Lower leg skin (tissue), 4 donors: ENCODE measurements around the gene ELMO3. TPM values are rescaled to one million over a fixed set of nuclear protein-coding genes. Genes with fewer than 3 reads are reported as not detected.

Experiments used
- DNase-seq, 2 donors: peaks; one replicate each; pipeline ENCODE4 v3.0.0-alpha.2; 2019; ENCODE audit warnings: low spot score in 2 of 2
- H3K4me3 ChIP-seq: fragments of 200-600 bp; sonication (generic); 2 replicates; pipeline ENCODE4 v1.5.1; 2017; ENCODE audit warnings: mild to moderate bottlenecking, low read depth; ENCODE audit not compliant: poor library complexity, severe bottlenecking
- CTCF ChIP-seq, 3 donors: fragments of 450-650 bp; IDR thresholded peaks; one replicate each; pipeline ENCODE4 v1.5.1; 2016; ENCODE audit warnings: antibody characterized with exemption in 3 of 3, mild to moderate bottlenecking in 3 of 3, moderate library complexity in 2 of 3
- POLR2A ChIP-seq, 2 donors: fragments of 450-650 bp; IDR thresholded peaks; one replicate each; pipeline ENCODE4 v1.6.1; 2016 to 2017; ENCODE audit warnings: antibody characterized with exemption in 2 of 2, mild to moderate bottlenecking in 1 of 2, moderate library complexity in 1 of 2
- WGBS, 2 donors: methylation state at CpG; one replicate each; pipeline ENCODE4 v1.1.5; 2018; 5-methylcytosine and 5-hydroxymethylcytosine counted together
- intact Hi-C: fragments of 100-400 bp; cut with DNase I; formaldehyde crosslinking; loops from one replicate; pipeline ENCODE4 v1.15.0; 2023; ENCODE audit warnings: low total_unique reads
- total RNA-seq, 4 donors: library from RNA; depleted of rRNA; stranded (reverse); fragments of >200 nt; gene quantifications; one replicate each; pipeline ENCODE4 v1.1.0, GENCODE V29; 2016

The ELMO3 gene
- total RNA-seq, 4 donors from 2014 or later, result 37.2 to 62.2 (median 51.6) TPM

- intact Hi-C loops, result no loop called here
- no peak overlapping the region for H3K4me3 ChIP-seq
- TF ChIP-seq POLR2A (IDR thresholded peaks at IDR 0.05) (no peak), CTCF (IDR thresholded peaks at IDR 0.05) (no peak)
- no peak for DNase-seq
- 69% methylated on average over 17 of the region's 17 CpGs for WGBS, 2 donors
Observed at GRCh38 chr16:67235816-67236562, 37.1 kb downstream of the ELMO3 start.

GRCh38 chr16:67236563-67237395 is 37.8 kb downstream of the ELMO3 start:
- TF ChIP-seq CTCF (IDR thresholded peaks at IDR 0.05), result no peak
- TF ChIP-seq POLR2A (IDR thresholded peaks at IDR 0.05), result no peak
- H3K4me3 ChIP-seq, result no peak overlapping the region
- intact Hi-C loops, result no loop called here
- no peak for DNase-seq
- 73 to 78% methylated on average over 49 to 50 of the region's 50 CpGs for WGBS, 2 donors

- no peak overlapping the region for H3K4me3 ChIP-seq
- WGBS, 2 donors, result 79 to 87% methylated on average over 15 to 16 of the region's 16 CpGs
- DNase-seq, result no peak
- TF ChIP-seq CTCF (IDR thresholded peaks at IDR 0.05), result no peak
- TF ChIP-seq POLR2A (IDR thresholded peaks at IDR 0.05), result no peak
- intact Hi-C loops, result no loop called here
Observed at GRCh38 chr16:67237396-67238277, 38.7 kb downstream of the ELMO3 start.

- DNase-seq, result no peak
- TF ChIP-seq CTCF (IDR thresholded peaks at IDR 0.05) (no peak), POLR2A (IDR thresholded peaks at IDR 0.05) (no peak)
- 96 to 97% methylated on average over 3 of the region's 3 CpGs for WGBS, 2 donors
- intact Hi-C loops, result no loop called here
- H3K4me3 ChIP-seq, result no peak overlapping the region
Observed at GRCh38 chr16:67238278-67238575, 39.3 kb downstream of the ELMO3 start.

- no peak overlapping the region for H3K4me3 ChIP-seq
- 95 to 97% methylated on average over 9 of the region's 9 CpGs for WGBS, 2 donors
- intact Hi-C loops, result no loop called here
- TF ChIP-seq CTCF (IDR thresholded peaks at IDR 0.05) (no peak), POLR2A (IDR thresholded peaks at IDR 0.05) (no peak)
- no peak for DNase-seq
Observed at GRCh38 chr16:67238806-67239470, 40.0 kb downstream of the ELMO3 start.
